ENCODE results near the gene TMEM123. TPM values are rescaled to one million over a fixed set of nuclear protein-coding genes. Genes with fewer than 3 reads are reported as not detected.

The TMEM123 gene
- total RNA-seq, 1 experiment from 2014 or later = 116 TPM

DNA sequence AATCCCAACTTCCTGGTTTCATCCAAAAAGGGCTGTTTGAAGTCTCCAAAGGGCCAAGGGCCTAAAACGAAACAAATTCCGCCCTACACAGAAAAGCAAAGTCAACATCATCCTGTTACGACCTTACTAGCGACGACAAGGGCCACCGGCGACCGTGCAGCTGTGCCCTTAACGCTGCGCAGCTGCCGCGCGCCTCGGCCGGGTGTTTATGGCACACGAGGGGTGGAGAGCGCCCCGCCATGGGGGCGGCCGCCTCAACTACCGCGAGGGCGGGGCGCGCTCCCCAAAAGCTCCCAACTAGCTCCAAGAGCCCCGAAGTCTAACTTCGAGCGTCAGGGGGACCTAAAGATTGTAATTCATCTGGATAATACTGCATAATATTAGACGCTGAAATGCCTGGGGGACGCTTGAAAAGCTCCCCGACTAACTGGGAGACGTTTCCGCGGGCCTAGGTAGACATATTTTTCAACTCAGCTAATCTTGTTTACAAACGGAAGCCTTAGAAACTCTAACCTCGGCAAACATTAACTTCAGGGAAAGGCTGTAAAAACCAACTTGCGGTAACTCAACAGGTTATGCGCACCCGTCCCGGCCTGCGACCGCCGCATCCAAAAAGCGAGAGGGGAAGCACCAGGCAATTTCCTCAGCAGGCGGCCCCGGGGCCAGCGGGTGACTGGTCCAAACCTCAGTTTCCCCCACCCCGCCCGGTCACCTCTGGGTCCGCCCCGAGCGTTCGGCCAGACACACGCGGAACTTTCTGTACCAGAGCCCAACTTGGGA lies 694 bp downstream of the TMEM123 start:
- Mint-ChIP-seq H3K27me3 (ENCODE audit: low read depth) (peaks cover 37% of the 10 kb centered on the region), H3K36me3 (peaks cover 17% of the 10 kb centered on the region), H3K9me3 (no peaks in the 10 kb centered on the region), H3K4me3 (peak overlapping the region; percentile 93), H3K4me1 (peaks cover 55% of the 10 kb centered on the region), H3K27ac (peak overlapping the region; percentile 73)
- CTCF ChIA-PET = interaction anchor here (0.7 to 1.3 kb wide), 7 partner anchors 13 to 214 kb away, joined by 3 to 6 read pairs (median 4); no protein-coding TSS in a partner anchor
- TF ChIP-seq HMGXB4 (CRISPR knock-in tag; IDR thresholded peaks at IDR 0.05) (no peak; the same call in 1 of the 2 replicates), OVOL2 (CRISPR knock-in tag; IDR thresholded peaks at IDR 0.05; ENCODE audit: borderline replicate concordance) (no peak), NR2C2 (CRISPR knock-in tag; IDR thresholded peaks at IDR 0.05) (no peak), JUN (CRISPR knock-in tag; IDR thresholded peaks at IDR 0.05) (peak; percentile 27; the same call in 1 of the 2 replicates), FOXK1 (CRISPR knock-in tag; IDR thresholded peaks at IDR 0.05) (peak; percentile 70; the same call in 1 of the 2 replicates), FOXP4 (CRISPR knock-in tag; IDR thresholded peaks at IDR 0.05) (0 out of 2 replicates have a peak, but pooled peaks have one; percentile 46), SOX15 (CRISPR knock-in tag; IDR thresholded peaks at IDR 0.05) (no peak), TP53 (CRISPR knock-in tag; IDR thresholded peaks at IDR 0.05) (no peak), AFF4 (CRISPR knock-in tag; IDR thresholded peaks at IDR 0.05; ENCODE audit: borderline replicate concordance) (no peak)
- TF ChIP-seq, protein P1, sequence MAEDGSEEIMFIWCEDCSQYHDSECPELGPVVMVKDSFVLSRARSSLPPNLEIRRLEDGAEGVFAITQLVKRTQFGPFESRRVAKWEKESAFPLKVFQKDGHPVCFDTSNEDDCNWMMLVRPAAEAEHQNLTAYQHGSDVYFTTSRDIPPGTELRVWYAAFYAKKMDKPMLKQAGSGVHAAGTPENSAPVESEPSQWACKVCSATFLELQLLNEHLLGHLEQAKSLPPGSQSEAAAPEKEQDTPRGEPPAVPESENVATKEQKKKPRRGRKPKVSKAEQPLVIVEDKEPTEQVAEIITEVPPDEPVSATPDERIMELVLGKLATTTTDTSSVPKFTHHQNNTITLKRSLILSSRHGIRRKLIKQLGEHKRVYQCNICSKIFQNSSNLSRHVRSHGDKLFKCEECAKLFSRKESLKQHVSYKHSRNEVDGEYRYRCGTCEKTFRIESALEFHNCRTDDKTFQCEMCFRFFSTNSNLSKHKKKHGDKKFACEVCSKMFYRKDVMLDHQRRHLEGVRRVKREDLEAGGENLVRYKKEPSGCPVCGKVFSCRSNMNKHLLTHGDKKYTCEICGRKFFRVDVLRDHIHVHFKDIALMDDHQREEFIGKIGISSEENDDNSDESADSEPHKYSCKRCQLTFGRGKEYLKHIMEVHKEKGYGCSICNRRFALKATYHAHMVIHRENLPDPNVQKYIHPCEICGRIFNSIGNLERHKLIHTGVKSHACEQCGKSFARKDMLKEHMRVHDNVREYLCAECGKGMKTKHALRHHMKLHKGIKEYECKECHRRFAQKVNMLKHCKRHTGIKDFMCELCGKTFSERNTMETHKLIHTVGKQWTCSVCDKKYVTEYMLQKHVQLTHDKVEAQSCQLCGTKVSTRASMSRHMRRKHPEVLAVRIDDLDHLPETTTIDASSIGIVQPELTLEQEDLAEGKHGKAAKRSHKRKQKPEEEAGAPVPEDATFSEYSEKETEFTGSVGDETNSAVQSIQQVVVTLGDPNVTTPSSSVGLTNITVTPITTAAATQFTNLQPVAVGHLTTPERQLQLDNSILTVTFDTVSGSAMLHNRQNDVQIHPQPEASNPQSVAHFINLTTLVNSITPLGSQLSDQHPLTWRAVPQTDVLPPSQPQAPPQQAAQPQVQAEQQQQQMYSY (CRISPR knock-in tag; IDR thresholded peaks at IDR 0.05) = no peak
- ATAC-seq (peak; percentile 16), DNase-seq (ENCODE audit: low spot score) (peak; percentile 55)
- POLR2A ChIA-PET = interaction anchor here (0.9 to 1.0 kb wide), 2 partner anchors 26 to 77 kb away, joined by 3 read pairs; no protein-coding TSS in a partner anchor

DNA sequence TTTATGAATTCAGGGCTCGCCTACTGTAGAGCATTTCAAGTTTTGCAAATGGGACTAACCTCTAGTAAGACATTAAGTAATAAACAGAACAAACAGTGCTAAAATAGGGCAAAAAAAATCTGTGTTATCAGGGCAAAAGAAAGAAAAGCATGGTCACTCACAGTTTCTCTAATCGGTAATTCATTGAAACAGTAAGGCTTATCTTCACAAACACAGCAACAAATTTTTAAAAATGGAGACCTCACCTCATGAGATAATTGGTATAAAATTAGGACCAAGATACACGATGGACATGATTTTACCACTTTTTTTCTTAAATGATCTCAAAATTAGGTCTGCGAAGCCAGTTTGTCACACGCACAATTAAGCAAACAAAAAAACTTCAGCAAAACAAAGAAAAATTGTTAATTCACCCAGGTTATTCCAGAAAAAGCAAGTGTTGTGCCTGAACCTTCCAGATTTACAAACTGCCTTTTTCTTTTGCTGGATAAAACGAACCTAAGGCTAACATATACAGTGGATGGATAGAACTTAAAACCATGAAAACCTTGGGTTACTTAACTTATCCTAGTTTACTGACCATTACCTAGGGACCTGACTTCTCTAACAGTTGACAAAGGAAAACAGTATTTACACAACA lies 1.4 kb downstream of the TMEM123 start:
- no peak for DNase-seq (ENCODE audit: low spot score)
- Mint-ChIP-seq H3K4me3 (peak overlapping the region; percentile 93), H3K27me3 (ENCODE audit: low read depth) (peaks cover 37% of the 10 kb centered on the region), H3K27ac (no peak overlapping the region), H3K4me1 (peaks cover 55% of the 10 kb centered on the region), H3K9me3 (no peaks in the 10 kb centered on the region), H3K36me3 (peaks cover 24% of the 10 kb centered on the region)
- POLR2A ChIA-PET = interaction anchor here (0.9 to 1.0 kb wide), 2 partner anchors 25 to 76 kb away, joined by 3 read pairs; no protein-coding TSS in a partner anchor
- ATAC-seq = no peak
- no peak for TF ChIP-seq SMAD3 (CRISPR knock-in tag; IDR thresholded peaks at IDR 0.05; ENCODE audit: borderline replicate concordance)
- no peak for TF ChIP-seq ELF4 (CRISPR knock-in tag; IDR thresholded peaks at IDR 0.05; ENCODE audit: low read depth)
- TF ChIP-seq CDX4 (CRISPR knock-in tag; IDR thresholded peaks at IDR 0.05; ENCODE audit: borderline replicate concordance) = no peak
- CTCF ChIA-PET = interaction anchor here (0.7 to 1.3 kb wide), 7 partner anchors 12 to 215 kb away, joined by 3 to 6 read pairs (median 4); no protein-coding TSS in a partner anchor
